ENCODE results near the gene PTOV1. TPM values are rescaled to one million over a fixed set of nuclear protein-coding genes. Genes with fewer than 3 reads are reported as not detected.
A peak's percentile ranks its signal among the peaks of the same experiment; 100 is the strongest.

PTOV1 gene
- total RNA-seq, 1 donor from 2014 or later = 107 TPM

- Mint-ChIP-seq H3K27ac (peak overlapping the region; percentile 24), H3K4me3 (no peak overlapping the region)
- CTCF ChIA-PET = no interaction called here
These were observed 57.8 kb downstream of the PTOV1 start for GRCh38 chr19:49908480-49909420.

GRCh38 chr19:49910179-49910578 is 59.2 kb downstream of the PTOV1 start:
- intact Hi-C loops (cut with micrococcal nuclease) = loop anchor here (2.0 kb wide), 1 partner anchor 19 kb away; the partner anchor contains the start of genes ATF5 and NUP62
- Mint-ChIP-seq H3K4me1 (peaks cover 81% of the 10 kb centered on the region), H3K27ac (no peak overlapping the region), H3K36me3 (ENCODE audit: low read depth) (peaks cover 66% of the 10 kb centered on the region), H3K4me3 (no peak overlapping the region), H3K9me3 (no peaks in the 10 kb centered on the region), H3K27me3 (no peaks in the 10 kb centered on the region)
- DNase-seq (no peak), ATAC-seq (ENCODE audit: low read depth) (no peak)
- ChIA-PET CTCF (no interaction called here), POLR2A (interaction anchor here (0.6 to 14.0 kb wide), 7 partner anchors 8 to 44 kb away, joined by 3 to 317 read pairs (median 9); partner anchors contain the start of genes AKT1S1, ATF5, IL4I1 and NUP62)
- no peak for TF ChIP-seq CTCF (IDR thresholded peaks at IDR 0.05)

More at GRCh38 chr19:49908480-49909420, 57.8 kb downstream of the PTOV1 start:
- Mint-ChIP-seq H3K27me3 (no peaks in the 10 kb centered on the region), H3K36me3 (ENCODE audit: low read depth) (peaks cover 54% of the 10 kb centered on the region), H3K9me3 (no peaks in the 10 kb centered on the region), H3K4me1 (peaks cover 83% of the 10 kb centered on the region)
- DNase-seq (no peak), ATAC-seq (ENCODE audit: low read depth) (no peak)
- intact Hi-C loops (cut with micrococcal nuclease) = no loop called here
- POLR2A ChIA-PET = interaction anchor here (0.5 to 14.0 kb wide), 7 partner anchors 9 to 39 kb away, joined by 3 to 317 read pairs (median 4); partner anchors contain the start of genes AKT1S1, ATF5, IL4I1 and NUP62
- TF ChIP-seq CTCF (IDR thresholded peaks at IDR 0.05) = no peak

Other genes starting within 250 kb of the PTOV1 start
- 4.8 and 5.1 TPM in 2 replicates for gene RRAS, start 211.0 kb upstream of the PTOV1 start, total RNA-seq
- 58.7 and 61.0 TPM in 2 replicates for gene SCAF1, start 208.9 kb upstream of the PTOV1 start, total RNA-seq
- gene IRF3, start 185.3 kb upstream of the PTOV1 start, total RNA-seq = 145 and 171 TPM in 2 replicates
- gene BCL2L12, start 185.2 kb upstream of the PTOV1 start, total RNA-seq = 30.7 and 39.1 TPM in 2 replicates
- gene PRMT1, start 173.9 kb upstream of the PTOV1 start, total RNA-seq = 372 and 376 TPM in 2 replicates
- gene ADM5, start 161.6 kb upstream of the PTOV1 start, total RNA-seq = 6.8 and 9.5 TPM in 2 replicates
- gene CPT1C, start 160.0 kb upstream of the PTOV1 start, total RNA-seq = 0.35 and 0.51 TPM in 2 replicates
- 0.39 and 0.55 TPM in 2 replicates for gene TSKS, start 87.9 kb upstream of the PTOV1 start, total RNA-seq
- gene AP2A1, start 84.2 kb upstream of the PTOV1 start, total RNA-seq = 56.7 and 60.6 TPM in 2 replicates
- 12.0 and 15.0 TPM in 2 replicates for gene FUZ, start 37.9 kb upstream of the PTOV1 start, total RNA-seq
- gene MED25, start 32.9 kb upstream of the PTOV1 start, total RNA-seq = 70.1 and 88.8 TPM in 2 replicates
- gene PNKP, start 16.4 kb downstream of the PTOV1 start, total RNA-seq = 174 and 205 TPM in 2 replicates
- 21.3 and 28.7 TPM in 2 replicates for gene AKT1S1, start 26.2 kb downstream of the PTOV1 start, total RNA-seq
- 51.1 and 57.0 TPM in 2 replicates for gene TBC1D17, start 26.5 kb downstream of the PTOV1 start, total RNA-seq
- 24.0 and 25.5 TPM in 2 replicates for gene IL4I1, start 45.7 kb downstream of the PTOV1 start, total RNA-seq
- 198 and 199 TPM in 2 replicates for gene ATF5, start 78.0 kb downstream of the PTOV1 start, total RNA-seq
- gene NUP62, start 78.3 kb downstream of the PTOV1 start, total RNA-seq = 96.8 and 114 TPM in 2 replicates
- gene SIGLEC11, start 110.0 kb downstream of the PTOV1 start, total RNA-seq = not detected in 2 replicates
- 71.1 and 82.6 TPM in 2 replicates for gene VRK3, start 174.2 kb downstream of the PTOV1 start, total RNA-seq
- 10.5 and 14.2 TPM in 2 replicates for gene ZNF473, start 174.8 kb downstream of the PTOV1 start, total RNA-seq

Measured in activated B cell treated with CpG ODN at 0.5 μM for 24 hours (primary cell).